GM11168 (cell line): ENCODE data around the gene BCAS1.

Experiments used
- in situ Hi-C: fragments of 300-500 bp; cut with MboI; formaldehyde crosslinking; loops from one replicate; pipeline ENCODE4 v1.12.0; 2022; ENCODE audit warnings: low sequenced_read_pairs; ENCODE audit not compliant: unreplicated experiment

Gene BCAS1

DNA sequence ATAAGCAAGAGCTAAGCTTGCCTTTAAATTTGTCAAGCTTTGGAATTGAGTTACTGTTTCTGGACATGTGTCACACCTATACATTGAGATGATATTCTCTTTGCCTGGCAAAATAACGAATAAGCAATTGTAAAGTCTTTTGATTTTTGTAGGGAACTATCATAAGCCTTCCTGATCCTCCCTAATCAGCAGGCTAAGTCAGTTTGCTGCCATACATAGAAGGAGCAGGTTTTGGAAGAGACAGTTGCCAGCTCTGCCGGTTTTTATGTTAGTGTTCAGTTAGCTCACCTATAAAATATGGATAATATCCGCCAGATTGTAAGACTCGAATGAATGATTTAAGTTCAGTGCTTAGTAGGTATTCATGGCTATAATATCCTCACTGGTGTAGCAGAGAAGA is 34.4 kb upstream of the BCAS1 start:
- in situ Hi-C loops: loop anchor here (5.0 to 25.0 kb wide), 2 partner anchors 93 to 533 kb away; no protein-coding TSS in a partner anchor

DNA sequence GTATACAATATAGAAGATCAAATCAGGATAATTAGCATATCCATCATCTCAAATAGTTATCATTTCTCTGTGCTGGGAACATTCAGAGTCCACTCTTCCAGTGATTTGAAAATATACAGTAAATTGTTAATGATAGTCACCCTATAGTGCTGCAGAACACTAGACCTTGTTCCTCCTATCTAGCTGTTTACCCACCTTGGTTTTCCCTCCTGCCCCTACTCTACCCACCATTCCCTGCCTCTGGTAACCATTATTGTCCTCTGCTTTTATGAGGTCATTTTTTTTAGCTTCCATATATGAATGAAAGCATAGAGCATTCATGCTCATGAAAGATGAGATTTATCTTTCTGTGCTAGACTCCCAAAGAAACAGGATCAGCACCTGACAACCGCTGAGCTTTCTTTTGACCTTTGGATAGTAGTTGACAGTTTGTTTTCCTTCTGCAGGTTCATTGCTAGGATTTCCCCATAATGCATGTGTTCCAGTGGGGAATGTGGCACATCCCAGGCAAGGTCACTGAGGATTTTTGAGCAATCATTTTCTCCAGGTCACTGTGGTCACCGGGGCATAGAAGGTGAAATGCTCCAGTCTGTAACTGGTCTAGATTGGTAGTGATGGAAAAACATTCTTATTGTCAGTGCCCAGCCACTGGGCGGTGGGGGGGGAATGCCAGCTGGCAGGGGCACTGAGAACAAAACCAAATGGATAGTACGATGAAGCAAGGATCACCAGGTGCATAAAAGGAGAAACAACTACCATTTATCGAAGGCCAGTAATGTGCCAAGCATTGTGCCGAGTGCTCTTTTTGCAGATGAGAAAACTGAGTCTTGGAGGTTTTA is 33.6 kb upstream of the BCAS1 start:
- in situ Hi-C loops: loop anchor here (5.0 to 25.0 kb wide), 2 partner anchors 93 to 533 kb away; no protein-coding TSS in a partner anchor

DNA sequence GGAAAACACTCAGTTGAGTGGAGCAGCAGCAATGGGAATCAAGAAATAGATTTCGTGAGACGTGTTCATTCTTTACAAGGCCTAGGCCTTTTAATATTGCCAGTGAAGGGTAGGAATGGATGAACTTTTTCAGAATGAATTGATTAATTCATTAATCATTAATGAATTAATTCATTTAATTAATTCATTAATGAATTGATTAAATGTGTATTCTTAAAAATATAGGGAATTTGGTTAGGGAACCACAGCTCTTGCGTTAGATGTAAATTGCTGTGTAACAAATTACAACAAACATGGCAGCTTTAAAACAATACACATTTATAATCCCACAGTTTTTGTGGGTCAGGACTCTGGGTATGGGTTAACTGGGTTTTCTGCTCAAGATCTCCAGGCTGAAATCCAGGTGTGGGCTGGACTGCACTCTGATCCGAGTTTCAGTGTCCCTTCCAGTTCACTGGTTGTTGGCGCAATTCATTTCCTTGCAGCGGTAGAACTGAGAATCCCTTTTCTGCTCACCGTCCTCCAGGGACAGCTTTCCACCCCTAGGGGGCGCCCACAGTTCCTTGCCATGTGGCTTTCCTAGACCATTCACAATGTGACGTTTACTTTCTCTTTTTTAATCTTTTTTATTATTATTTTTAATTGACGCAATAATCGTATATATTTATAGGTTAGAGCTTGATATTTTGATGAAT is 32.8 kb upstream of the BCAS1 start:
- in situ Hi-C loops: loop anchor here (5.0 to 25.0 kb wide), 2 partner anchors 94 to 534 kb away; no protein-coding TSS in a partner anchor

DNA sequence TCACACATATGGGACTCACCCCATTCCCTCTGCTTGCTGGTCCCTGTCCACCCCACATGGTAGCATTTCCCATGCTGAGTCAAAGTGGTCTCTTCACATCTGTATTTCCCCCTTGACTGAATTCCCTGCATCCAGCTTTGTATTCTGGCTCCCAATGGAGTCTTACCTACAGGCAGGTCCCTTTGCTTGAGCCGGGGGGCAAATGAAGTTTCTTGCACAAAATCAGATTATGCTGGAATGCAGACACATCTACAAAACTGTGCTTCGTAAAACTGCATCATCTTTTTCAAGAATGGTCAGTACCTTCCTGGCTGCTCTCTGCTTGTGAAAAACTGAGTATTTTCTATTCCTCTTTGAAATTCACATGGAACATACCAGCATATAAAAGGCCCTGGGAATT is 32.1 kb upstream of the BCAS1 start:
- in situ Hi-C loops: loop anchor here (5.0 to 25.0 kb wide), 2 partner anchors 95 to 535 kb away; no protein-coding TSS in a partner anchor

DNA sequence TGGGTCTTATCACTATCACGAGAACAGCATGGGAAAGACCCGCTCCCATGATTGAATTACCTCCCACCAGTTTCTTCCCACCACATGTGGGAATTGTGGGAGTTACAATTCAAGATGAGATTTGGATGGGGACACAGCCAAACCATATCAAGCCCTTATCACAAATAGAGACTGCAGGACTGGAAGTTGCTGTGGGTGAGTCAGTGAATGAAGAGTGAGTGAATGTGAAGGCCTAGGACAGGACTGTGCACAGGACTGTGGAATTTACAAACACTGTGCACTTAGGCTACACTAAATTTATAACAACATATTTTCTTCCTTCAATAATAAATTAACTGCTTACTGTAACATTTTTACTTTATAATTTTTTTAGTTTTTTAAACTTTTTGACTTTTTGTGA is 30.2 kb upstream of the BCAS1 start:
- in situ Hi-C loops: loop anchor here (5.0 to 25.0 kb wide), 2 partner anchors 97 to 537 kb away; no protein-coding TSS in a partner anchor

DNA sequence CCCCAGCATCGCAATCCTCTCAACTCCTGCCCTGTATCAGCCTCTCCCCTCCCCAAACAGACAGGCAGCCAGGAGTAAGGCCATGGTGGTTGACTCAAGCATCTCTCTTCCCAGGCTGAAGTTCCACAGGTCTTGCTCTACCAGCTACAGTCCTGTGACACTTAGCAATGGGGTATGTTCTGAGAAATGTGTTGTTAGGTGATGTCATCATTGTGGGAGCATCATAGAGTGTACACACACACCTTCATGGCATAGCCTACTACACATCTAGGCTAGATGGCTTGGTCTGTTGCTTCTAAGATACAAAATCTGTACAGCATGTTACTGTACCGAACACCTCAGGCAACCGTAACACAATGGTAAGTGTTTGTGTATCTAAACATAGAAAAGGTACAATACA is 29.5 kb upstream of the BCAS1 start:
- in situ Hi-C loops: loop anchor here (5.0 to 25.0 kb wide), 2 partner anchors 97 to 537 kb away; no protein-coding TSS in a partner anchor

DNA sequence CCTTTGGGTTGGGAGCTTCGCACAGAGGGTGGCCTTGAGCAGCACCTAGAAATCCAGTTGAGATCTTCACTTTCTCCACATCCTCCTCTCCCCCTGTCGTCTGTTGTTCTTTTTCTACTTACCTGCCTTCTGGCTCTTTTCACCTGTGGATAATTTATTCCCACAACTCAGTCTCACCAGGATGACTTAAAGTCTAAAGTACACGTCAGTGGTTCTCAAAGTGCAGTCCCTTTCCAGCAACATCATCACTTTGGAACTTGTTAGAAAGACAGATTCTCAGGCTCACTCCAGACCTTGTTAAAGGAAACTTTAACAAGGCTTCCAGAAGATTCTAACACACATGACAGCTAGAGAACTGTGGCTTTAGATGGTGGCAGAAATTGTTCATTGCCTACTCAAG is 27.7 kb upstream of the BCAS1 start:
- in situ Hi-C loops: no loop called here

DNA sequence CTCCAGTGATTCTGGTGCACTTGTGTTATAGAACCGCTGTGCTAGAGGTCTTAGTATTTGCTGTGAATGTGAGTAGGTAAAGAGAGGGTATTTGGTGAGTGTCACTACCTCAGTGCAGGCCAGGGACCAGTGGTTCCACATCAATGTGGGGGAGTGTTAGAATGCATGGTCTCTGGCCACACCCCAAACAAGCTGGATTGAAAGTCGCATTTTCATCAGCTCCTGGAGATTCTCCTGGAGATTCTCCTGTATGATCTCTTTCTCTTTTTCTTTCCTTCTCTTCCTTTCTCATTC is 26.8 kb upstream of the BCAS1 start:
- in situ Hi-C loops: no loop called here

DNA sequence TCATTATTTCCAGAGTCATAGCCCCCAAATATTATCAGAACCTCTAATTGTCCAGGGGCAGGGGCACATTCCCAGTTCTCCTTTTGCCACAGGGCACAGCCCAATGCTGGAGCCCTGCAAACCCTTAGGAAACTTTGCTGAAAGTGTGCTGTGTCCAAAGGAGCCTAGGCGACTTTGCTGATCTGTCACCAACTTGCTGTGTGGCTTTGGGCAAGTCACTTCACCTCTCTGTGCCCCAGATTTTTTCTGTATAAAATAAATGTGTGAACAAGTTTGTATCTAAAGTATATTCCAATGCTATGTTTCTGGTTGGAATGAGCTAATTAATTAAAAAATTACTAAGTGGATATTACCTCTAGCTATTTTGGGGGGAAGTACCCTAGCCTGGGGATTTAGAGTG is 25.4 kb upstream of the BCAS1 start:
- in situ Hi-C loops: no loop called here

DNA sequence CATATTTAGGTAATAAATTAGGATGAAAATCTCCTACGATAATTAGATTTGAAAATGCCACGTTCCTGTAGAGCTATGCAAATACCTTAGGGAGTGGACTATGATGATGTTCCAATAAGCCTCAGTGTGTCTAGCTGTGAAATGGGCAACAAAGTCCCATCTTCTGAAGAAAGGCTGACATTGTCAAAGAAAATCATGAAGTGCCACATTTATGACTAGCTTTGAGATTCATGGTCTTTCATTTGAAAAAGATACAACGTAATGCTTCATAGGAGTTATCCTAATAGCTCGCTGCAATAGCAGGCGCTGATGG is 23.8 kb upstream of the BCAS1 start:
- in situ Hi-C loops: no loop called here

DNA sequence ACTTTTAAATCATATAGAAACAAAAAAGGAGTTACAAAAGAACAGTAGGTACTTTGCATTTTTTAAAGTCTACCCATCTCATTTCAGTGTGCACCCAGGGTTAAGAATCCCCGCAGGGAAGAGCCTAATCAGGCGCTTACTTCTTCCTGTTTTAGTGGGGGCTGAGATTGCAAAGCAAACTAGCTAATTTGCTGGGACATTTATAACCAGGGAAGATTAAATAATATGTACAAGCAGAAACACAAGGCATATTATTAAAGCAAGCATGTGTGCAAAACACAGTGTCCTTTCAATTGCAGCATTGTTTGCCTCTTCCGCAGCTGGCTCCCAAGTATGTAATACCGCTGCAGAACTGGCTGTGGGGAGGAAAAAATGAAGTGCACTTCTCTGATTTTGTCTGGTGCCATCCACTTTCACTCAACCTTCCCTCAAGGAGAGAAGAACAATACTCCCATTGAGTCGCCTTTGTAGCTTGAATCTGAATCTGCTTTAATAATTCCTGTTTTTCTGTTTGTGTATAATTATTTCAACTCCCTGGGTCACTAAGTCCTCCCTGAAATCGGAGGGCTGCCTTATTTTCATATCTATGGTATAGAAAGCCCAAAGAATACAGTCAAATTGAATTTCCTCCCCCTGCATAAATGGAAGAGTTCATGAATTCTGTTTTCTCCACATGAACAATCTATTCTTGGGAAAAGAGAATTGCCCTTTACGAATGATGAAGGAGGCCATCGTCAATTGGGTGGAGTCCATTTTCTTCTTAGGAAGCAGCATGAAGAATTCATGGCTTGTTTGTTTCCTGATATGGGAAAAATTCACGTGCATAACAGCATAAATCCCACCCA is 23.3 kb upstream of the BCAS1 start:
- in situ Hi-C loops: no loop called here

DNA sequence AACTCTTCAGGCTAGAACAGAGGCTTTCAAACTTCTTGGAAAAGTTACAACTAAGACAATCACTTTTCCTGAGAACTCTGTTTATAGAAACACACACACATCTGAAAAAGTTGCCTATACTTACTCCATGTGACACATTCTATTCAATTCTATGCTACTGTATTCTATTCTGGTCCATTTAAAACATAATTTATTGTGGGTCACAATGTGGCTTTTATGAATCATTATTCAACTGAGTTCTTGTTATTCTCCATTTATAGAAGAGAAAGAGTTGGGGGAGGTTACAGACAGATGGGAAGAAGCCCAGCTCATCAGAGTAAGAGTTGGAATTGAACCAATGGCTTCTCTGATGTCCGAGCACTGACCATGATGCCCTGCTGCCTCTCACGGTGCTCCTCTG is 21.6 kb upstream of the BCAS1 start:
- in situ Hi-C loops: no loop called here

DNA sequence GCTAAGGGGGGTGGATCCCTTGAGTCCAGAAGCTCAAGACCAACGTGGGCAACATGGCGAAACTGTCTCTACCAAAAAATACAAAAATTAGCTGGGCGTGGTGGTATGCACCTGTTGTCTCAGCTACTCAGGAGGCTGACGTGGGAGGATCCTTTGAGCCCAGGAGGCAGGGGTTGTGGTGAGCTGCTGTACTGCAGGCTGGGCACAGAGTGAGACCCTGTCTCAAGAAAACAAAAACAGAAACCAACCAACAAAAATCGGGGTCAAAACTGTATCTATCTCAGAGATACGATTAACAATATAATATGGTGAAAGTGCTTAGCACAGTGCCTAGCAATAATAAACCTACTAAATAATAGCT is 20.7 kb upstream of the BCAS1 start:
- in situ Hi-C loops: no loop called here

DNA sequence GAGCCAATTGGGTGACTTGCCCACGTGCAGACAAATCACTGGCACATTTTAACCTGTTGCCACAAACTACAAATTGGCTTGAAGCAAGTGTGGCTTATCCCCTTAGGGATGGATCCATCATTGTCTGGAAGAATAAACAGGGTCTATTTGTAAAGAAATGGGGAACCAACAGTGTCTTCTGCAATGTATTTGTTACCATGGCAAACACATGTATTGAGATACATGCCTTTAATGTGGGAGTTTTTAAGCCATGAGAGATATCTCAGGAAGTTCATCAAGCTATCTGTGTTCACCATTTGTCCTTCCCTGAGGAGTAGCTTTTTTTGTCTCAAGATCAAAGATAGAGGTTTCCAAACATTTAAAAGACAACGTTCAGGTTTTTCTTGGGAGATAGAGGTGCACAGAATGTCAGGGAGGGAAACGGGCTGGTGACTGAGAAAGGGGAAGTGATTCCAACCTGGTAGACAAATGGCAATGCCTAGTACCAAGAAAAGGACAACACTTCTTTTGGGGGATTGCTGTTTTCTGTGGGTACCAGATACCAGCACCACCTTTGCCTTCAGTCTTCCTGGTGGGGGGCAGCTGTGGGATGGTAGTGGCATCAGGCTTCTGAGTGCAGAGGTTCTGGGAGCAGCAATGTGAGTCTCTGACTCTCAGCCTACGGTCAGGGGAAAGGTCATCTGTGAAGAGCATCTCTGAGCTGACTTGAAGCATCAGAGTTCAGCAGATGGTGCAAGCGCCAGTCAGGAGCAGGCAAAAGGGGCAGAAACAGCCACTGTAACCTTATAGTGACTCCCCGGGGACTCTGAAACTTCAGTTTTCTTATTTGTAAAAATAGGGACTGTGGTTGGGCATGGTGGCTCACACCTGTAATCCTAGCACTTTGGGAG is 20.1 kb upstream of the BCAS1 start:
- in situ Hi-C loops: no loop called here

DNA sequence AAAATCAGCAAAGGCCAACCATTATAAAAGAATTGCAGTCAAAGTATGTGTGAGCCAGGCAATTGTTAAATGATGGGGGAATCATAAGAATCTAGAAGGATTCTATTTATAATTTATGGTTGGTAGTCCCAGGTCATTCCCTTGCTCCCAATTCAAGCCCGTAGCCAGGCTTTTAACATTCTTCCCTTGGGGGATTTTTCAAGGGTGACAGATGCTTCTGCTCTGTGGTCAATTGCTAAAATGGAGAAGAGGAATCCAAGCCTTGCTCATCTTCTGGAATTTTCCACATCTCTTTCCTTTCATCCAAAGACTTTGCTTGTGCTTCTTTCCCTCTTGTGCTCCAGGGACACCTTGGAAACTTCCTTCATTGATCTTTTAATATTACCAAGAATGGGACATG is 18.0 kb upstream of the BCAS1 start:
- in situ Hi-C loops: no loop called here

DNA sequence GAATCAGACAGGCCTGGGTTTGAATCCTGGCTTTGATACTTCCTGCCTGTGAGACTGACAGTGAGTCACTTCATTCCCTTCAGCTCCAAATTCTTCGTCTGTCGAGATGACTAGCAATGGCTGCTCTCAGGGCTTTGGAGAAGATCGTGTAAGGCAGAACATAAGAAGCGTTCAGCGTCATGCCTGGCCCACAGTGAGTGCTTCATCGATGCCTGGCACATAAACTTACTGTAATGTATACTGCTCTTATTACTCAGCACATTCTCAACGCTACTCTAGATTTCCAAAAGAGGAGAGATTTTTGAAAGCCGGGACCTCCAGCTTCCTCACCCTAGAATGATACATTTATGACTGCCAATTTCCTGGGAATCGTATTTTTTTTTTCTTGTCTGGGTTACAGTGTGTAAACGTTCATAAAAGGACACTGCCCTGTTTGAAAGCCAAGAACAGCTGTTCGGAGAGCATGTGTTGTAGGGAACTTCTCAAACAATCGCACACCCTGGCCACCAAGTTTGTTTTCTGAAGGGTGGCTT is 16.2 kb upstream of the BCAS1 start:
- in situ Hi-C loops: no loop called here

DNA sequence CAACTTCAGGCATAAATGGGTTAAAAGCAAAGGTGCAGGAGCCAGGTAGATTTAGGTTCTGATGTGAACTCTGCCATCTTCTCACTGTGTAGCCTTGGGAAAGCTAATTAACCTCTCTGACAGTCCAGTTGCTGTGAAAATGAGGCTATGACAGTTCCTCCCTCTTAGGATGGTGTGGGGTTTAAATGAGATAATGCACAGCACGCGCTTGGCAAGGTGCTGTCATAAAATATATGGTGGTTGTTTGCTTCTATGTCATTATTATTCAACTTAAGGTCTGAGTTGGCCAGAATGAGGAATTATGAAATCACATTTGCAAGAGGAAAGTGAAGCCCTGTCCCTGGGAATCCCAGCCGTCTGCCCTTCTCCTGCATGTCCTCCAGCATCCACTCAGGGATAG is 15.5 kb upstream of the BCAS1 start:
- in situ Hi-C loops: no loop called here

DNA sequence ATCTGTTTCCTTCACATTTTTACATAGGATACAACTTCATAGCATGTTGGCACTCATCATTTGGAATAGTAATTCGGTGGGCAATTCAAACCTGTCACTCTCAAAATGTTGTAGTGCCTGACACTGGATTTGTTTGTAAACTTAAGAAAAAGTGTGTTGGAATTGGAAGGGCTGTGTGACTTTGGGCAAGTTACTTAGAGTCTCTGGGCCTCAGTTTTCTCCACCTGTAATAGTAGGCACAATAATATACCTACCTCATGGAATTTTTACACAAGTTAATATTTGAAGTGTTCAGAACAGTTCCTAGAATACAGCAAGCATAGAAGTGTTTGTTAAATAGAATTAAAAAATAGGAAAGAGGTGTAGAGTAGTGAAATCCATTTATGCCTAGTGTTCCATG is 15.0 kb upstream of the BCAS1 start:
- in situ Hi-C loops: no loop called here

DNA sequence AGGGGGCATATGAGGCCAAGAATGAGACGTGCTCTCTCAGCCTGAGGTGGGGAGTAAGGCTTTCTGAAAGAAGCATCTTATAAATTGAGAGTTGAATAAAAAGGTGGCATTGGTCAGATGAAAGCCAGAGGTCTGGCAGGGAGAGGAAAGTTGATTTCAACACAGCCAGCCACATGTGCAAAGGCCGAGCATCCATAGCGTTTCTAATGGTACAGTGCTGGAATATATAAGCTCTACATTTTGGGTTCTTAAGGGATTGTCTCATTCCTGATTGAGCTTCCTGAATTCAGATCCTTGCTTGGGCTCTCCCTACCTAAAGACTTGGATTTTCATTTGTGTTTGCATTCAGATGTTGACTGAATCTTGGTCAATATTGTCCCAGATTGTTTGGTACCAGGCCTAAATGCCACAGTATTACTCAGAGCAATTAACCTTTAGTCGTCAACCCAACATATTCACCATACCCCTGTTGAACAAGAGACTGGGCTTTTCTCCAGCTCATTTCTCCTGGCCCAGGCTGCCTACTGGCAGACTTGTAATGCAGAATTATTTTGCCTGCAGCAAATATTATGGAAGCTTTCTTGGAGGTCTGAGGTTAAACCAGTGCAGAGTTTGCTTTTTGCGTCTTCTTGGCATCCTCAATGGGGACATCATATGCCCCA is 14.5 kb upstream of the BCAS1 start:
- in situ Hi-C loops: no loop called here
